Sigmoid colon (tissue), 7 donors: ENCODE results near the gene MED25. TPM values are rescaled to one million over a fixed set of nuclear protein-coding genes. Genes with fewer than 3 reads are reported as not detected.

Experiments used
- DNase-seq: peaks from one replicate; pipeline ENCODE4 v3.0.0-alpha.2; 2019
- H3K27ac ChIP-seq, 4 donors: fragments of 200-600 bp; sonication (generic); one replicate each; pipeline ENCODE4 v1.5.1; 2016 to 2019; ENCODE audit warnings: mild to moderate bottlenecking in 1 of 4
- H3K27me3 ChIP-seq, 3 donors: fragments of 200-600 bp; sonication (generic); one replicate each; pipeline ENCODE4 v1.5.1; 2019; ENCODE audit warnings: mild to moderate bottlenecking in 1 of 3
- H3K36me3 ChIP-seq, 4 donors: fragments of 200-600 bp; sonication (generic); one replicate each; pipeline ENCODE4 v1.5.1; 2016 to 2019
- H3K4me1 ChIP-seq, 4 donors: fragments of 200-600 bp; sonication (generic); one replicate each; pipeline ENCODE4 v1.5.1; 2017 to 2019
- H3K4me3 ChIP-seq, 4 donors: fragments of 200-600 bp; sonication (generic); one replicate each; pipeline ENCODE4 v1.5.1; 2017 to 2019; ENCODE audit warnings: mild to moderate bottlenecking in 2 of 4, moderate library complexity in 1 of 4
- H3K9me3 ChIP-seq, 4 donors: fragments of 200-600 bp in 3 of 4; sonication (generic) in 3 of 4; one replicate each; pipeline versions ENCODE4 v1.5.1 to v1.6.1; 2013 to 2019
- EP300 ChIP-seq, 4 donors: sonication (generic); formaldehyde crosslinking; IDR thresholded peaks; one replicate each; pipeline ENCODE4 v1.6.1; 2017; ENCODE audit warnings: antibody characterized with exemption in 4 of 4
- POLR2A ChIP-seq, 2 donors: fragments of 450-650 bp; IDR thresholded peaks; one replicate each; pipeline ENCODE4 v1.6.1; 2016; ENCODE audit warnings: antibody characterized with exemption in 2 of 2, mild to moderate bottlenecking in 2 of 2, moderate library complexity in 2 of 2
- POLR2AphosphoS5 ChIP-seq, 4 donors: sonication (generic); formaldehyde crosslinking; IDR thresholded peaks; one replicate each; pipeline ENCODE4 v1.6.1; 2017; ENCODE audit warnings: antibody characterized with exemption in 4 of 4
- WGBS, 2 donors: extraction: QIAGEN DNeasy Blood & Tissue Kit; methylation state at CpG; one replicate each; pipeline ENCODE4 v1.1.7; 2013; 5-methylcytosine and 5-hydroxymethylcytosine counted together
- intact Hi-C: fragments of 100-400 bp; cut with DNase I; formaldehyde crosslinking; loops from one replicate; pipeline ENCODE4 v1.15.1; 2023
- polyA plus RNA-seq, 3 donors: library from polyadenylated mRNA; stranded (reverse); fragments of 200-250 nt; gene quantifications; one replicate each; pipeline ENCODE4 v1.2.3, GENCODE V29; 2013
- total RNA-seq, 4 donors: library from RNA; depleted of rRNA; stranded (reverse); fragments of >200 nt; gene quantifications; one replicate each; pipeline ENCODE4 v1.1.0, GENCODE V29; 2016
- TF ChIP-seq, protein P1 (sequence below), 4 experiments: fragments of 450-650 bp in 3 of 4; fragments of 200-600 bp in 1 of 4; IDR thresholded peaks; one replicate each; pipeline ENCODE4 v1.5.1; 2016 to 2019; ENCODE audit warnings: antibody characterized with exemption in 4 of 4, mild to moderate bottlenecking in 3 of 4, moderate library complexity in 2 of 4
- donor health status: healthy with polysubstance abuse.
- donor health status: Bipolar disorder and iron deficiency.
- donor health status: healthy.

Gene MED25
- total and polyA plus RNA-seq, 7 donors = 17.8 to 45.4 (median 23.3) TPM

DNA sequence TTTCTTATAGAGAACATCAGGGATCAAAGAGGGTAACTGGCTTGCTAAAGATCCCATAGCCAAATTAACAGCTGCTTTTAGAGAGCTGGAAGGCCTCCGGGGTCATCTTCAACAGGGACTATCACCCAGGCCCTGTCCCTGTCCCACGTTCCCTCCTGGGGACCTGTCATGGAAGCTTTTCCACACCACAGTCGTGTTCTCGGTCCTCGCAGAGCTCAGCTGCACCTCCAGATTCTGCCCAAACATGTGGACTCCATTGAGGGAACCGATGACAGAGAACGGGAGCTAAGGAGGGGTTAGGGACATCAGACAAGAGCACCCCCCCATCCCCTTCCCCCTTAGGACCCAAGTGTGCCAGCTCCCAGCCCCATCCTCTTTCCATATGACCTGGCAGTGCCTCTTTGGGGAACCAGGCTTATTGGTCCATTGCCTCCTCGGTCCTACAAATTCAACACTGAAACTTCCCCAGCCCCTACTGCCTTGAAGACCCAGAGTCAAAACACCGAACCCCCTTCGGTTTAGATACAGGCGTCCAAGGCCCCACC lies 5.6 kb upstream of the MED25 start:
- peak overlapping the region; percentile 84 to 91 (median 86) for H3K27ac ChIP-seq
- H3K27me3 ChIP-seq = no peaks in the 10 kb centered on the region
- H3K36me3 ChIP-seq = peaks cover 0 to 3% (median 0%) of the 10 kb centered on the region in 4 donors
- WGBS, 2 donors = 52 to 59% methylated on average over 11 of the region's 11 CpGs
- TF ChIP-seq POLR2AphosphoS5 (IDR thresholded peaks at IDR 0.05) (no peak), POLR2A (IDR thresholded peaks at IDR 0.05) (no peak), EP300 (IDR thresholded peaks at IDR 0.05) (no peak)
- TF ChIP-seq, protein P1, sequence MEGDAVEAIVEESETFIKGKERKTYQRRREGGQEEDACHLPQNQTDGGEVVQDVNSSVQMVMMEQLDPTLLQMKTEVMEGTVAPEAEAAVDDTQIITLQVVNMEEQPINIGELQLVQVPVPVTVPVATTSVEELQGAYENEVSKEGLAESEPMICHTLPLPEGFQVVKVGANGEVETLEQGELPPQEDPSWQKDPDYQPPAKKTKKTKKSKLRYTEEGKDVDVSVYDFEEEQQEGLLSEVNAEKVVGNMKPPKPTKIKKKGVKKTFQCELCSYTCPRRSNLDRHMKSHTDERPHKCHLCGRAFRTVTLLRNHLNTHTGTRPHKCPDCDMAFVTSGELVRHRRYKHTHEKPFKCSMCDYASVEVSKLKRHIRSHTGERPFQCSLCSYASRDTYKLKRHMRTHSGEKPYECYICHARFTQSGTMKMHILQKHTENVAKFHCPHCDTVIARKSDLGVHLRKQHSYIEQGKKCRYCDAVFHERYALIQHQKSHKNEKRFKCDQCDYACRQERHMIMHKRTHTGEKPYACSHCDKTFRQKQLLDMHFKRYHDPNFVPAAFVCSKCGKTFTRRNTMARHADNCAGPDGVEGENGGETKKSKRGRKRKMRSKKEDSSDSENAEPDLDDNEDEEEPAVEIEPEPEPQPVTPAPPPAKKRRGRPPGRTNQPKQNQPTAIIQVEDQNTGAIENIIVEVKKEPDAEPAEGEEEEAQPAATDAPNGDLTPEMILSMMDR (IDR thresholded peaks at IDR 0.05) = no peak
- peaks cover 0 to 38% (median 32%) of the 10 kb centered on the region in 4 donors for H3K4me1 ChIP-seq
- DNase-seq = no peak
- no peaks in the 10 kb centered on the region for H3K9me3 ChIP-seq
- intact Hi-C loops = loop anchor here (2.0 kb wide), 2 partner anchors 46 to 64 kb away; partner anchors contain the start of genes AKT1S1, AP2A1 and TBC1D17
- peak overlapping the region; percentile 39 to 72 (median 57) for H3K4me3 ChIP-seq

DNA sequence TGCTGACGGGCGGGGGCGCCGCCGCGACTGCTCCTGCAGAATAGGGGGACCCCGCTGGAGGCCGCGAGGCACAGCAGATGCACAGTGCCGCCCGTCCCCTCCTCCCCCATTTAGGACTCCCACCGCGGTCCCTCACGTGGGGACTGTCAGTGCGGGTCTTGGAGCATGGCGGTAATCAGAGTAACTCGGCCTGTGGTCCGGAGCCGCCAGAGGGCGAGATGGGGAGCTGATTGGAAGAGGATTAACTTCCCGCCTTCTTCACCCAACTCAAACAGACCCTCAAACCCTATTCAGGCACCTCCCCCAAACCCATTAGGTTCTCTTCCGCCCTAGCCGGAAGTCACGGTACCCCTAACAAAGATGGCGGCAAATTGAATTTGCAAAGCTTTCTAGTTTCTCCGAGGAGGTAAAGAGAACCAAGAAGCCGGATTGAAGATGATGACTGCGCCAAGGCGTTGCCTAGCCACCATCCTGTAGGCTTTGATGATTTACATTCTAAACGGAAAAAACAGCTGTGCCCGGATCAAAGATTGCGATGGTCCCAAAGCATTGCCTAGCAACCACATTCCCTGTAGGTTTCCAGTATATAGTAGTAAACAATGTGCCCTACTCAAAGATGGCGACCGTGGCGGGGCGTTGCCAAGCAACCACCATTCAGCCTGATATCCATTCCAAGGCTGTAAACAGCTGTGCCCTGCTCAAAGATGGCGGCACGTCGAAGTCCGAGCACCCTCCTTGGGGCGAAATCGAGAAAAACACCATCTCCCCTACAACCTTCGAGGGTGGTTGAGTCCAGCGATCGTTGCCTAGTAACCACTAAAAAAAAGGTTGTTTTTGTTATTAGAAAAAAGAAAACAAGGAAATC lies 4.9 kb upstream of the MED25 start, which contains the start of gene FUZ:
TSS of gene FUZ (minus strand) at position 296 of the 865 bp plus-strand sequence. CDS start at position 110, 186 bp downstream.
- Histone ChIP-seq H3K9me3 (no peaks in the 10 kb centered on the region), H3K4me3 (peak within 1 kb of the TSS; percentile 39 to 72 (median 57)), H3K36me3 (no peaks in the 10 kb centered on the region), H3K4me1 (peaks cover 0 to 35% (median 32%) of the 10 kb centered on the region in 4 donors), H3K27ac (peak within 1 kb of the TSS; percentile 84 to 91 (median 86)), H3K27me3 (no peaks in the 10 kb centered on the region)
- intact Hi-C loops = loop anchor here (2.0 kb wide), 2 partner anchors 46 to 64 kb away; partner anchors contain the start of genes AKT1S1, AP2A1 and TBC1D17
- WGBS, 2 donors = 1 to 3% methylated on average over 45 of the region's 45 CpGs
- TF ChIP-seq POLR2A (IDR thresholded peaks at IDR 0.05) (no peak), EP300 (IDR thresholded peaks at IDR 0.05) (no peak), POLR2AphosphoS5 (IDR thresholded peaks at IDR 0.05) (peak in 3 of 4 donors; percentile 57 to 69 (median 62))
- TF ChIP-seq, protein P1 (IDR thresholded peaks at IDR 0.05) = peak in 2 of 4 experiments; percentile 7 to 38
- peak; percentile 99 for DNase-seq

DNA sequence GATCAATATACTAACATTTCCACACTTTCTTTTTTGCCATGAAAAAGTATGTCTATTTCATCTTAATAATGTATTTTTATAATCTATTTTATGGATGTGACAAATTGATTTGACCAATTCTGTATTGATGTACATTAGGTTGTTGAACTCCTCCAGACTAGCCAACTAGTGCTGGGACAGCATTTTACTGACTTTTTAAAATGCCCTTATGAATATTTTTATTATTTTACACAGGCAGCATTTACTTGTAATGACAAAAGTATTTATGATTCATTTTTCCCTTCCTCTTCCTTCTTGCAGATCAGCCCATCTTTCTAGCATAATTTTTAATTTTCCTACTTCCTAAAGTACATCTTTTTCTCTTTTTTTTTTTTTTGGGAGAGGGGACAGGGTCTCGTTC lies 4.1 kb upstream of the MED25 start:
- Histone ChIP-seq H3K9me3 (no peaks in the 10 kb centered on the region), H3K36me3 (no peaks in the 10 kb centered on the region), H3K27me3 (no peaks in the 10 kb centered on the region), H3K4me1 (peaks cover 0 to 35% (median 33%) of the 10 kb centered on the region in 4 donors), H3K27ac (peak overlapping the region; percentile 84 to 91 (median 86)), H3K4me3 (peak overlapping the region in 3 of 4 donors; percentile 53 to 72 (median 61))
- intact Hi-C loops = no loop called here
- no peak for TF ChIP-seq POLR2AphosphoS5 (IDR thresholded peaks at IDR 0.05)
- TF ChIP-seq, protein P1 (IDR thresholded peaks at IDR 0.05) = no peak
- no peak for DNase-seq
- 80 to 91% methylated on average over 1 of the region's 1 CpG for WGBS, 2 donors

DNA sequence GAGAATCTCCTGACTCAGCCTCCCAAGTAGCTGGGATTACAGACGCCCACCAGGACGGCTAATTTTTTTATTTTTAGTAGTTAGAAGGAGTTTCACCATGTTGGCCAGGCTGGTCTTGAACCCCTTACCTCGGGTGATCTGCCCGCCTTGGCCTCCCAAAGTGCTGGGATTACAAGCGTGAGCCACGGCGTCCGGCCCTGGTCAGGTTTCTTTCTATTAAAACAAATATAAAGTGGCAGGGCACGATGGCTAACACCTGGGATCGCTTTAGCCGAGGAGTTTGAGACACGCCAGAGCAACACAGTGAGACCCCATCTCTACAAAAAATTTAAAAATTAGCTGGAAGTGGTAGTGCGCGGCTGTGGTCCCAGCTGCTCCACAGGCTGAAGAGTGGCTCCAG lies 1.5 kb upstream of the MED25 start:
- no peaks in the 10 kb centered on the region for H3K9me3 ChIP-seq
- TF ChIP-seq, protein P1 (IDR thresholded peaks at IDR 0.05) = no peak
- TF ChIP-seq POLR2A (IDR thresholded peaks at IDR 0.05) = no peak
- TF ChIP-seq POLR2AphosphoS5 (IDR thresholded peaks at IDR 0.05) = no peak
- no peak for TF ChIP-seq EP300 (IDR thresholded peaks at IDR 0.05)
- intact Hi-C loops = loop anchor here (5.0 kb wide), 1 partner anchor 1184 kb away; no protein-coding TSS in a partner anchor
- H3K36me3 ChIP-seq = peaks cover 0 to 10% (median 0%) of the 10 kb centered on the region in 4 donors
- H3K27me3 ChIP-seq = no peaks in the 10 kb centered on the region
- H3K4me1 ChIP-seq = peaks cover 0 to 43% (median 37%) of the 10 kb centered on the region in 4 donors
- 77 to 83% methylated on average over 14 of the region's 14 CpGs for WGBS, 2 donors
- peak overlapping the region in 2 of 4 donors; percentile 77 to 80 for H3K4me3 ChIP-seq
- no peak for DNase-seq
- peak overlapping the region; percentile 96 to 98 (median 96) for H3K27ac ChIP-seq
